ENCODE data around the gene KLK10. TPM values are rescaled to one million over a fixed set of nuclear protein-coding genes. Genes with fewer than 3 reads are reported as not detected.

The KLK10 gene
- total RNA-seq, 4 donors from 2014 or later = 30.0 to 94.1 (median 57.2) TPM

GRCh38 chr19:51030631-51031030 lies 11.1 kb upstream of the KLK10 start:
- no peak overlapping the region for H3K4me3 ChIP-seq (ENCODE audit: low read depth, poor library complexity, severe bottlenecking)
- DNase-seq (ENCODE audit: low spot score in 2 of 2) = no peak
- WGBS, 2 donors = 76 to 83% methylated on average over 13 of the region's 13 CpGs
- intact Hi-C loops (cut with DNase I; ENCODE audit: low total_unique reads) = no loop called here
- TF ChIP-seq POLR2A (IDR thresholded peaks at IDR 0.05) (no peak), CTCF (IDR thresholded peaks at IDR 0.05) (no peak)

- no peak overlapping the region for H3K4me3 ChIP-seq (ENCODE audit: low read depth, poor library complexity, severe bottlenecking)
- DNase-seq (ENCODE audit: low spot score in 2 of 2) = no peak
- WGBS, 2 donors = 83 to 93% methylated on average over 2 of the region's 2 CpGs
- TF ChIP-seq CTCF (IDR thresholded peaks at IDR 0.05) (no peak), POLR2A (IDR thresholded peaks at IDR 0.05) (no peak)
- intact Hi-C loops (cut with DNase I; ENCODE audit: low total_unique reads) = no loop called here
These were observed 10.2 kb upstream of the KLK10 start for GRCh38 chr19:51029718-51030117.

- intact Hi-C loops (cut with DNase I; ENCODE audit: low total_unique reads) = no loop called here
- no peak overlapping the region for H3K4me3 ChIP-seq (ENCODE audit: low read depth, poor library complexity, severe bottlenecking)
- TF ChIP-seq POLR2A (IDR thresholded peaks at IDR 0.05) (no peak), CTCF (IDR thresholded peaks at IDR 0.05) (no peak)
- no peak for DNase-seq (ENCODE audit: low spot score in 2 of 2)
- 34 to 39% methylated on average over 5 of the region's 5 CpGs for WGBS, 2 donors
These were observed 8.4 kb upstream of the KLK10 start for GRCh38 chr19:51027873-51028272.

- no peak for TF ChIP-seq POLR2A (IDR thresholded peaks at IDR 0.05)
- no peak for TF ChIP-seq CTCF (IDR thresholded peaks at IDR 0.05)
- H3K4me3 ChIP-seq (ENCODE audit: low read depth, poor library complexity, severe bottlenecking) = no peak overlapping the region
- WGBS, 2 donors = 26 to 33% methylated on average over 14 of the region's 14 CpGs
- intact Hi-C loops (cut with DNase I; ENCODE audit: low total_unique reads) = no loop called here
- no peak for DNase-seq (ENCODE audit: low spot score in 2 of 2)
These were observed 7.8 kb upstream of the KLK10 start for GRCh38 chr19:51027126-51027806.

DNA sequence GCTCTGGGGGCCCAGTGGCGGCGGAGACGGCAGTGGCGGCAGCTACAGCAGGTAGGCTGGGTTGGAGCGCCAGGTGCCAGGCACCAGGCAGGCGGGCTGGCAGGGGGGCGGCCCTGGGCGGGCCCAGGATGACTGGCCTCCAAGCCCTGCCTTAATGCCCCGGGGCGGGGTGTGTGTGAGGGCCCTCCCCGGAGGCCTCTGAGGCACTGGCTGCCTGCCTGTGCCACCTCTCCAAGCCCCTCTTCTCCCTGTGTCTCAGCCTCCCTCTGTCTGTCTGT lies 7.0 kb upstream of the KLK10 start, which contains the start of gene KLK11:
KLK11 (minus strand) TSS at position 63 of the 278 bp plus-strand sequence. CDS start 985 bp downstream, outside the sequence.
- intact Hi-C loops (cut with DNase I; ENCODE audit: low total_unique reads) = no loop called here
- no peak for DNase-seq (ENCODE audit: low spot score in 2 of 2)
- 35 to 70% methylated on average over 10 to 11 of the region's 11 CpGs for WGBS, 2 donors
- TF ChIP-seq POLR2A (IDR thresholded peaks at IDR 0.05) (no peak), CTCF (IDR thresholded peaks at IDR 0.05) (no peak)
- H3K4me3 ChIP-seq (ENCODE audit: low read depth, poor library complexity, severe bottlenecking) = no peak within 1 kb of the TSS

Data from lower leg skin (tissue), 4 donors.